ENCODE results near the gene FBXO30. TPM values are rescaled to one million over a fixed set of nuclear protein-coding genes. Genes with fewer than 3 reads are reported as not detected.

Gene FBXO30, protein sequence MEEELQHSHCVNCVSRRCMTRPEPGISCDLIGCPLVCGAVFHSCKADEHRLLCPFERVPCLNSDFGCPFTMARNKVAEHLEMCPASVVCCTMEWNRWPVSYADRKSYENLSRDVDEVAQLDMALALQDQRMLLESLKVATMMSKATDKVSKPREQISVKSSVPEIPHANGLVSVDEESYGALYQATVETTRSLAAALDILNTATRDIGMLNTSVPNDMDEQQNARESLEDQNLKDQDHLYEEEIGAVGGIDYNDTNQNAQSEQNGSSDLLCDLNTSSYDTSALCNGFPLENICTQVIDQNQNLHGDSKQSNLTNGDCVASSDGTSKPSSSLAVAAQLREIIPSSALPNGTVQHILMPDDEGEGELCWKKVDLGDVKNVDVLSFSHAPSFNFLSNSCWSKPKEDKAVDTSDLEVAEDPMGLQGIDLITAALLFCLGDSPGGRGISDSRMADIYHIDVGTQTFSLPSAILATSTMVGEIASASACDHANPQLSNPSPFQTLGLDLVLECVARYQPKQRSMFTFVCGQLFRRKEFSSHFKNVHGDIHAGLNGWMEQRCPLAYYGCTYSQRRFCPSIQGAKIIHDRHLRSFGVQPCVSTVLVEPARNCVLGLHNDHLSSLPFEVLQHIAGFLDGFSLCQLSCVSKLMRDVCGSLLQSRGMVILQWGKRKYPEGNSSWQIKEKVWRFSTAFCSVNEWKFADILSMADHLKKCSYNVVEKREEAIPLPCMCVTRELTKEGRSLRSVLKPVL
- polyA plus RNA-seq (2013, experiment 1 of 2; ENCODE audit: insufficient read length), result 9.0 TPM
- polyA plus RNA-seq (2013, experiment 2 of 2; ENCODE audit: insufficient read length), result 9.1 TPM

DNA sequence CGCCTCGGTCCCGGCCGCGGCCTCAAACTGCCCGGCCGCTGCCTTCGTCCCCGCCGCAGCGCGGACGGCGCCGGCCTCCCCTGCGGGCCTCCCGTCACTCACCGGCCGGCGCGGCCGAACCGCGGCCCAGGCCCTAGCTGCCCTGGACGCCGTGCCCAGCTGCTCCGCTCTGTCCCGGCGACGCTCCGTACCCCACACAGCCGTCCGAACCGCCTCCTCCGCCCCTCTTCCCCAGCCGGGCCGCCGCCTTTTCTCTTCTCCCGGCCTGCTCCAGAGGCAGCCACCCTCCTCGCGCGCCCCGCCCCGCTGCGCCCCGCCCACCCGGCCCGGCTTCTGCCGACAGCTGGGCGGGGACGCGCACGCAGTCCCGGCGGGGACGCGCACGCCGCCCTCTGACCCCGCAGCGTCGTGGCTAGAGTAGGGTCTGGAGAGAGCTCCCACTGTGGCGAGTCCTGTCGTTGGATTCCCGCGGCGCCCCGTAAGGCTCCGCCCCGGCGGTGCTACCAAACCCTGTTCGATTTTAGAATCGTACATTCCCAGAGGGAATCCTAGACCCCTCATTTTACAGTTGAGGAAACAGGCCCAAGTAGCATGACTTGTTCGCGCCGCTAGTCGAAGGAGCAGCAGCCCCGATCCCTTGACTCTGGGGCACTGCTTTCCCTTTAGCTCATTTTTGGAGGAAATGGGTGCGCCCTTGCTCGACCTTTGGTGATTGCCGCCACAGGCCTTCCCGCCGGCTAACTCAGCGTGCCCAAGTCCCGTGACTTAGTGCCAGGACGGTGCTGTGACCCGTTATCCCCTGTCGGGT, at the start of gene FBXO30:
Gene FBXO30, minus strand, starts transcription at position 295 of the 808 bp plus-strand sequence. CDS start 8,390 bp downstream, outside the sequence.
- DNase-seq, result peak; percentile 90

DNA sequence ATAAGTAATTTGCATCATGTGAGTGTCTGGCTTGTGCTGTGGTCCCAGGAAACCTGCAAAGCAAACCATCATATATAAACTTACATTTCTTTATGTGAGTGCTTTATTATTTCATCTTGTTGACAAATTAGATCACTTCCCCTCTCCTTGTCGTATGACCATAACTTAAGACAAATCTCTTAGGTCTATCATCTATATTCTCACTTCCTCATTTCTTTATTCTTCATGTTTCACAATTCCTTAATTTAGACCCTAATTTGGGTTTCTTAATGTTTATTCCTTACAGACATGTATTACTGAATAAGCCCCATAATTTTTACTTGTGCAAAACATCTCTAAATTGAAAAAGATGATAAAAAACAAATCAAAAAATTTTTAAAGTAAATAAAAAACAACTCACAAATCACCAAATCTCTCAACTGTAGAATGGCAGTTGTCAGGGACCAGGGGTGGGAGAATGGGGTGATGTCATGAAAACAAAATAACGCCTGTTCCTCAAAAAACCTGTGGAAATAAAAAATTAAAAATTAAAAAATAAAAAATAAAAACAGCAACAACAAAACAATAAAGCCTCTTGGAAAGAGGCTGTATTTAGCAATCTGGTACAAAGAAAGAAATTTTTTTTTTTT, 49.5 kb upstream of the FBXO30 start:
- DNase-seq, result no peak

DNA sequence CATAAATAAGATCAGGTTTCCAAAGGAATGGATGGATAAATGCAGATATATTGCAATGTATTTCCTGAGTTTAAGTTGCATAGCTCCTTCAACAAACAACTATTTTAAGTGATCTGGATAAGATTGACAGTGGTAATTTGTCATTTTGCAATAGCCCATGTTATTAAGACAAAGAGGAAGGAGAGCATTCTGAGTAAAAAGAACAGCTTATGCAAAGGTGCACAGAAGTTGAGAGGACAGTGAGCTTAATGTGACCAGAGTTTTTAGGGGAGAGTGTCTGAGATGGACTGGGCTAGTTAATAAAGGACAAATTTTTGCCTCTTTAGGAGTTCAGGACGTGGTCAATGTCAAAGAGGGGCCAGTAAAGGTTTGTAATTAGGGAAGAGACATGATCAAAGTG, 48.8 kb upstream of the FBXO30 start:
- no peak for DNase-seq

DNA sequence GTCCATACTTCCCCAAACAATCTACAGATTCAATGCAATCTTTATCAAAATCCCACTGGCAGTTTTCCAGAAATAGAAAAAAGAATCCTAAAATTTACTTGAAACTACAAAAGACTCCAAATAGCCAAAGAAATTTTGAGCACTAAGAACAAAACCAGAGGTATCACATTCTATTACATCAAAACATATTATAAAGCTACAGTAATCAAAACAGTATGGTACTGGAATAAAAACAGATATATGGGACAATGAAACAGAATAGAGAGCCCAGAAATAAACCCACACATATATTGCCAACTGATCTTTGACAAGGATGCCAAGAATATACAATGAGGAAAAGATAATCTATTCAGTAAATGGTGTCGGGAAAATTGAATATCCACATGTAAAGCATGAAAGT, 46.0 kb upstream of the FBXO30 start:
- DNase-seq, result no peak

DNA sequence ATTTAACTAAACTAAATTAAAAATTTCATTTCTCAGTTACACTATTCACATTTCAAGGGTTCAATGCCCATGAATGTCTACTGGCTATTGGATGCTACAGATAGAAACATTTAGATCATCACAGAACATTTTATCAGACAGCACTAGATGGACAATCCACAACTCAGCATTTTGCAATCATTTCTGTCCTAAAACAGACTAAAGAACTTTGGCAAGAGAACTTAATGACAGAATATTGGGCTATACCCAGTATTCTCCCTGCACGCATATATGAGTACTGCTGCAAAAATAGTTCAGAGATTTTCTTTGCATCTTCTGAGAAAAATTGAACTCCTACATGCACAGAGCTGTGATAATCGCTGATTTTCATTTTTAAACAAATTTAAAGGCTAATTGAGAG, 36.1 kb upstream of the FBXO30 start:
- no peak for DNase-seq

DNA sequence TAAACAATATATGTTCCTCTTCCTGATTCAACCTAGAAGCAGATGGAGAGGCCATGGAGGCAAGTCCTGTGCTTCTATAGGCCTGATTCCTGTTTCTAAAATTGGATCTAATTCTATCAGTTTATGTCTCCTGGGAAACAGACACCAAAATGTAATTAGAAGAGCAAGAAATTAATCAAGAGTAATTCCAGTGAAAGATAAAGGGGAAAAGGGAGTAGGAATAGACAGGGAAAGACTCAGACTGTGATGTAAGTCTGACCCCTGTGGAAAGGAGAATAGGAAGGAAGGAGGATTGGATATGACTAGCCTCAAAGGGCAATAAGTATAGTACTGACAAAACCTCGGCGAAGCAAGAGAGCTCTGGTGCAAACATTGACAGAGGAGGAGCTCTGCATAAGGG, 33.9 kb upstream of the FBXO30 start:
- no peak for DNase-seq

DNA sequence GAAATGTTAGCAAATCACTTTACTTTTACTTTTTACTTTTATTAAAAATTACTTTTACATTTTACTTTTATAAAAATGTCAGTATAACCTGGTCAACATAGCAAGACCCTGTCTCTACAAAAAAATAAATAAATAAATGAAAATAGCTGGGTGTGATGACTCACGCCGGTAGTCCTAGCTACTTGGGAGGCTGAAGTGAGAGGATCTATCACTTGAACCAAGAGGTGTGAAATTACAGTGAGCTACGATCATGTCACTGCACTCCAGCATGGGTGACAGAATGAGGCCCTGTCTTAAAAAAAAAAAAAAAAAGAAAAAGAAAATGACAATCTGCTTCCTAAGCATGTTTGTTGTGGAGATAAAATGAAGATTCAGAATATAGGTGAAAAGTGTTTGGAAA, 31.0 kb upstream of the FBXO30 start:
- no peak for DNase-seq

DNA sequence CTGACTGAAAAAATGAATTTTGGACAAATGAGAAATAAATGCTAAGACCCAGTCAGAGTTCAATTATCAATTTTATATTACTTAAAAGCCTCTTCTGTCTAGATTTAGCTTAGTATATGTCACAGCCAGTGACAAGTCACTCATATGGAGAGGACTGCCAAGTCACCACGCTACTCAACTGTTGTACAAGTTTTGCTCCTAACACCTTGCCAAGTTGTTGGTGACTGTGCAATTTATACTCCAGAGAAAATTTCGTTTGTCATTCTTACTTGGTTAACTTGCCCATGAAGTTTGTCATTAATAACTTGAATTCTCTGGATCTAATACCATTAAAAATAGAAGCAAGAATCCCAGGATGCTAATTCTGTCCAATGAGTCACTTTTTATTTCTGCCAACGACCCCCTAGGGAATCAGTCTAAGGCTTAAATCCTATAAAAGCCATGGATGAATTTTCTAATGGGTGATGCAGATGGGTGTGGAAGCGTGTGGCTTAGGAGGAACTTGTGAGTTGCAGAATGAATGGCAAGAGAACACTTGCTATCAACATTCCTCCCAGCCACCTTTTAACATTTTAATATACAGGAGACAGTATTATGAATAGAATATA, 30.4 kb upstream of the FBXO30 start:
- DNase-seq, result peak; percentile 17

DNA sequence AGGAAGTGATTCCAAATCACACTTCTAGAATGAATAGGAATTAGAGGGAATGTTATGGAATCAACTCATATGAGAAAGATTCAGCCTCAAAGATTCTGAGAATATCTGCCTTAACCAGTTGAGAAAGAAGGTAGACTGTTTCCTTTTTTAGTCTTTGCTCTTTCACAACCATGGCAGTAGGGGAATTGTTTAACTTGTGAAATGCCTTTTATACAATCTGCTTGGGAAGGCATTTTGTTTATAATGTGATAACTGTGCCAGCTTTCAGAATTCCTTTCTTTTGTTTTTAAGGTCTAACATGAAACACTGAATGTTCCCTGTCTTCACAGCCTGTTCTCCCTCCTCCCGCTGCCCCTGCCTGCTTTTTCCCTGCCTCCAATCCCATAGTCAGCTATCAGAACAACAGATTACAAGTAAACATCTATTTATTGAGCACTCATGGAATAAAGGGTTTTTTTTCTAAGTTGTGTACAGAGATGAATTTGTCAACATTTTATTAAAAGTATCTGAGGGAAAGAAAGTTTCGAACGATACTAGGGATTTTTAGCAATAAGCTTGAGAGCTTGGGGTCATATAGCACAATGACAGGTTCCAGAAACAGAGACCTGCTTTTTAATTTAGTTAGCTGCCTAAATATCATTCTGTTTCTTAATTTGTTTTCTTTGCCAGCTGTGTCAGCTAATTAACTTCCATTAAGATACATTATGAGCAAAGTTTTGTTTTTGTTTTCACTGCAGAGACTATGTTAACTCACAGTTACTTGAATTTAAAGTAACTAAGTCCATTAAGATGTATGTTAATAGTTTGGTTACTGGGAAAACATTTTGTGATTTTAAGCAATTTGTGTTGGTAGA, 28.3 kb upstream of the FBXO30 start:
- DNase-seq, result no peak

DNA sequence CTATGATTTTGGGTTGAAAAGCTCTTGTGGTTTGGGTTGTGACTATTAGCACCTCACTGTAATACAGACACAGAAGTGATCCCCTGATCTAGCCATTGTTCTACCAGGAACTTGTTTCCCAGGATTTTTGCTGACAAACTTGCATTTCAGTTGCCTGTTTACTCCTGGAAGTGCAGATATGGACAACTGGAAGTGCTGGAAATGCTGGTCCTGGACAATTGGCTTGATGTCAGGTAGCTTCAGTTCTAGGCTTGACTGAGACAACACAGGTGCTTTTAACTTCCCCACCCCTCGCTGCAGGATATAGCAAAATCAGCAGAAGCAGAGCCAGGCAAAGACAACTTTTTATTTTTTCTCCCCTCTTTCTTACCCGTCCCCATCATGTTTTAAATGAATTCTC, 27.1 kb upstream of the FBXO30 start:
- no peak for DNase-seq

DNA sequence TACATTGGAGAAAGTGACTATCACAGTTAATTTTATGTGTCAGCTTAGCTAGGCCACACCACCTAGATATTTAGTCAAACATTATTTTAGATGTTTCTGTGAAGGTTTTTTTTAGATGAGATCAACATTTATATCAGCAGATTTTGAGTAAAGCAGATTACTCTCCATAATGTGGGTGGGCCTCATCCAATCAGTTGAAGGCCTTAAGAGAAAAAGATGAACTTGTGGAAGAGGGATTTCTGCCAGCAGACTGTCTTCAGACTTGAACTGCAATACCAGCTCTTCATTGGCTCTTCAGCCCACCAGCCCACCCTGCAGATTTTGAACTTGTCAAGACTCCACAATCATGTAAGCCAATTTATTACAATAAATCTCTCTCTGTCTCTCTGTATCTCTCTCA, 25.1 kb upstream of the FBXO30 start:
- no peak for DNase-seq

DNA sequence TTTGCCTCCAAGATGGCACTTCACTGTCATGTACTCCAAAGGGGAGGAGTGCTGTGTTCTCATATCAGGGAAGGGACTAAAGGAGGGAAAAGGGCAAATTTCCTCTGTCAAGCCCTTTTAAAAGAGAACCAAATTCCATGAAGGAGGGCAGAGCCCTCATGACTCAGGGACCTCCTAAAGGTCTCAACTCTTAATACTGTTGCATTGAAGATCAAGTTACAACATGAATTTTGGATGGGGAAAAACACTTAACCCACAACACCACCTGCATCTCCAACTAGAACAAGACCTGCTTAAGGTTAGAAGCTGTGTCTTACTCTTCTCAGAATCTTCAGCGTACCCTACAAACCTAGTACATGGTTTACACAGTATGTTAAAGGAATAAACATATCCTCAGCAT, 23.7 kb upstream of the FBXO30 start:
- DNase-seq, result no peak

DNA sequence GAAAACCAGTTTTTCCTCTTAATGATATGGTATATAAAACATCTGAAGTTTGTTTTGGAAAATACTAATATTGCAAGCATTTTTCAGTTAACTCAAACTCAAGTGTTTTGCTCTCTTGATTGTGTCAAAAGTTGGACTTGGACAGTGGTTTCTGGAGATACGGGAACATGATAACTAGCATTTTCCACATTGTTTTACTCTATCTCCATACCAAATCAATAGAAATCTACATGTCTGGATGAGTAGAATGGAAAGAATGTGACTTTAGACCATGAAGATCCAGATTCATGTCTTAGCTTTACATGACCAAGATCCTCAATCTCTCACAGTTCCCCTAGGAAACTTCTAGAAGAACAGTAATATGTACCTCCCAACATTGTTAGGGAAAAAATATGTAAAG, 22.2 kb upstream of the FBXO30 start:
- peak; percentile 24 for DNase-seq

DNA sequence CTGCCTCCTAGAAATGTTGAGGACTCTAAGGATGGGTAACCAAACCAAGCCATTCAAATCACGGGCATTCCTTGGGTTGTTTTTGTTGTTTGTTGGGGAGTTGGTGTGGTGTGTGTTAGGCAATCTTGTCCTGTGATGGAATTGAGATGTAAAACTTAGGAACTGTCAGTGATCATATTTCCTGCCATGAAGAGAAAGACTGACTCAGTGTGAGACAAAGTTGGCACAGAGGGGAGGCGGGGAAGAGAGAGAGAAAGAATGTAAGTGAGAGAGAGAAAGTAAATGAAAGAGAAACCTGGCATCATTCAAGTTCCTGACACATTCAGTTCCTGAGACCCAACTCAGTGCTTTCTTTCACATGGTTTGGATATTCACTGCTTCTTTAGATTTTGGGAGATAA, 21.6 kb upstream of the FBXO30 start:
- DNase-seq, result peak; percentile 57

DNA sequence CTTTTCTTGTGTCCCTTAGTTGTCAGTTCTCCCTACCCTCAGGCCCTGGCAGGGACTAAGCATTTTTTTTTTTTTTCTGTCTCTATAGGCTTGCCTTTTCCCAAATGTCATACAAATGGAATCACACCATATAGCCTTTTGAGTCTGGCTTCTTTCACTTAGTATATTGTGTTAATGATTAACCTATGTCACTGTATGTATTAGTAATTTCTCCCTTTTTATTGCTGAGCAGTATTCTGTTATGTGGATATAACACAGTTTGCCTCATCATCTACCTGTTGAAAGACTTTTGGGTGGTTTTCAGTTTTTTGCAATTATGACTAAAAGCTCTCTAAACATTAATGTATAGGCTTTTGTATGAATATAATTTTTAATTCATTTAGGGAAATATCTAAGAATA, 16.0 kb upstream of the FBXO30 start:
- DNase-seq, result no peak

DNA sequence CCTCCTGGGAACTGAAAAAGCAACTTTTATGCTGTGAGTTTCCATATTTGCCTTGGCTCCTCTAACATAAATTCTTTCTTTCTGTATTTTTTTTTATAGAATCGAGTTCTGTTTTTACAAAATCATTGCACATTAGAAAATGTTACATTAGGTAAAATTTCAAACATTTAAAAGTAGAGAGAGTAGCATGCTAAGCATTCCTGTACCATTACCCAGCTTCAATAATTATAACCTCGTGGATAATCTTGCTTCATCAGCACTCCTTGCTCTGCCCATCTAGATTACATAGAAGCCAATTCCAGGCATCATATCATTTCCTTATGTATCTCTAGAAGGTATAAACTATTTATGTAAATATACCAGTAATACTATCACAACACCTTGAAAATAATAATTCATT, 15.4 kb upstream of the FBXO30 start:
- DNase-seq, result no peak

DNA sequence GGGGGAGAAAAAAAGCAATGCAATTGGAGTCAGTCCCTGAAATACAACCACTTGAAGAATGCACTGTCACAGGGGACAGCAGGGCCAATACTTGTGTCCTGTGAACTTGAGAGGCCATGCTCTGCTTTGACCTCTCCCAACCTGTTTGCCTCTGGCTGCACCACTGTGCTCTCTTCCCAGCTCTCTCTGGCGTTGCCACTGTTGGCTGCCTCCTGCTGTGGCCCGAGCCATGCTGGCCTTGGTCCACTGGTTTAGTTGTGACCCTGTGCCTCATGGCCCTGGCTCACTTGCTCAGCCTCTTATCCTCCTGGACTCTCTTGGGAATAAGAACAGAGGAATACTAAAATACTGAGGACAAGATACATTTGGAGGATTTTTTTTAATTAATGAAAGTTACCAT, 14.5 kb upstream of the FBXO30 start:
- no peak for DNase-seq

DNA sequence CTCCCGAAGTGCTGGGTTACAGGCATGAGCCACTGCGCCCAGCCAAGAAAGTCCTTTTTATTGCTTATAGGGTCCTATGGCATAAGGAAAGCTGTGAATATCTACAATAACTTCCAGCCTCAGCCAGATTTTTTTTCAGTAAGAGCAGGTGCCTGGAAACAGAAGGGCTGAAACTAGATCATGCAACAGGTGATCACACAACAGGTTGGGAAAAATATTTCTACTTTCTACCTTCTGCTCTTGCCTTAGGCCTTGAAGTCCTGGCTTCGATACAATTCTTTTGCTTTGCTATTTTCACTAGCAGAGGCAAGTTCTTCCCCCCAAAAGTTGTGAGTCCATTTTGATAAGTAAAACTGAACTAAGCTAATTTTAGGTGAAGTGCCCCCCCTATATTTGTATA, 9.7 kb upstream of the FBXO30 start:
- DNase-seq, result no peak

DNA sequence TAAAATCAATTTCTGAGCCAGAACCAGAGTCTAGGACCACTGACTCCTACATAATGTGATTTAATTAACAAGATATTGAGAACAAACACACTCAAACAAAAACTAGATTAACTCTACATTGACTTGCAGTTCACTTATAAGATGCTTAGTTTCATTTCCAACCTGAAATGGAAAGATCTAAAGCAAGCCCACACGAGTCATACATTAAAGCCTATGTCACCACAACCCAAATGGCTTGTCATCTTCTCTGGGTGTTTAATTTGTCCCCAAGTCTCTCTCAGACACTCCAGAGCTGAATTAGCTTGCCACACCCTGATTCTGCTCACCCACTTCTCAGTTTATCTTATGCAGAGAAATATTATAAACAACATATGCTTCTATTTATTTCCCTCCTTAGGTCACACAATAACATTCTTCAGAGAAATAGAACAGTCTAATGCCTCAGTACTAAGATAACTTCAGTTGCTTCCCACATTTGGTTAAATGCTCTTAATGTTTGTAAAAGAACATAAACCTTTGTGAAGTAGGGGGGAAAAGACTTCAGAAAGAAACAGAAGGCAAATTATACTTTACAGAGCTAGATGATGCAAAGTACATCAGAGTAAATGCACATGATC, 8.8 kb upstream of the FBXO30 start:
- DNase-seq, result no peak

DNA sequence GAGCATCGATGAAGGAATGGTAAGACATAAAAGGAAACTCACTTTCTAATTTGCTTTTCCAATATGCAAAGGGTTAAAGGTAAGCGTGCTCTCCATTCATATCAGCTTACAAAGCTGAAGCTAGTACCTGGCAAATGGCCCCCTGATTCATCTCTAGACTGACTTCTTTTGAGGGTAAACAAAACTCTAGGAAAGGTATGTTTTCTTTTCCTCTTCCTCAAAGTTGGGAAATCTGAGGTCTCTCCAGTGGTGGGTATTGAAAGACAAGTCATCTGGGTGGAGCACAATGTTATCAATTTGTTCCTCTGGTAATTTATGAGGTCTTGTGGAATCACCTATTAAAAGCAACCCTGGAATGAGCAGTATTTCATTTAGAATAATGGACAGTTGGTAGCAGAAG, 7.9 kb upstream of the FBXO30 start:
- DNase-seq, result no peak

DNA sequence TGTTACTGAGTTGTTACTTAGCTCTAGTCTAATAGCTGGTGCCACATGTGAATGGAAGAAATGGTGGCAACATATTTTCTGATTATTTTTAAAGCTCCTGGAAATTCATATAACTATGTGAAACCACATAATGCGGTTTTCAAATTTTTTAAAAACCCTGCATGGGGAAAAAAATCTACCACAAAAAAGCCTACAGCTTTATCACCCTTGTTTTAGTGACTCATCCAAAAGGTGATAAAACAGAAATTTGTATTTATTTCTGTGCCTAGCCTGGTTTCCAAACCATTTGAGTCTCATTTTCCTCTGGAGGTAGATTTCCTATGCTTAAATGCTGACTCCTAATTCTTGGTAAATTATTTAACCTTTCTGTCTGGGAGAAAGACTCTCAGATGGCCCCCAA, 5.4 kb upstream of the FBXO30 start:
- DNase-seq, result no peak
